C4-2B (cell line): Measurements from ENCODE around the gene LIFR.

Experiments used
- H3K27ac ChIP-seq: fragments of 450-650 bp; 2 replicates; pipeline ENCODE4 v1.5.1; 2017
- ZFX ChIP-seq: fragments of 450-650 bp; IDR thresholded peaks from 2 replicates; pipeline ENCODE4 v1.6.1; 2017
- TF ChIP-seq, protein P1 (sequence below): fragments of 450-650 bp; conservative IDR thresholded peaks from 2 replicates; pipeline ENCODE4 v1.5.1; 2017; ENCODE audit warnings: mild to moderate bottlenecking

LIFR gene

DNA sequence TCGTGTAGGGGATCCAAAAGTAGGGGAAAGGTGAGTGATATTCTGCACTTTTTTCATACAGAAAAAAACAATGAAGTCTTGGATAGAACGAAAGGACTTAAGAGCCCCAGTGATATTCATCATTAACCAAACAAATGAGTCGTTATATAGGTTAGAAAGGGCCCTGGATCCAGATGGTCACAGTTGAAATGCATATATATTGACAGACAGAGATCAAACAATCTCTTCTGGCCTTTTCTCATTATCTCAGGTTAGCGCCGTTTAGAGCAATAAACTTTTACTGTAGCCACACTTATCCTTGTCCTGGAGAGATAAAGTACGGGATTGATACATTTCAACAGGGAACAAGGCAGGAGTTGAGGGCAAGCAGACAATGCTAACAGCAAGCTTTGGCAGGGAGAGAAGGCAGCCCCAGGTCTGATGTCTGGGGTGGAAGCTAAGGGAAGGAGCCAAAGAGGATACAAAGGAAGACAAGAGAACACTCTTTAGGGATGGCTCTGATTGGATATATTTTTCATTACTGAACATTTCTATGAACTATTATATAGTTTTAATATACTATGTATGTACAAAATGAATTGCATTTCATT is 77.0 kb downstream of the LIFR start:
- H3K27ac ChIP-seq: no peak overlapping the region
- TF ChIP-seq, protein P1, sequence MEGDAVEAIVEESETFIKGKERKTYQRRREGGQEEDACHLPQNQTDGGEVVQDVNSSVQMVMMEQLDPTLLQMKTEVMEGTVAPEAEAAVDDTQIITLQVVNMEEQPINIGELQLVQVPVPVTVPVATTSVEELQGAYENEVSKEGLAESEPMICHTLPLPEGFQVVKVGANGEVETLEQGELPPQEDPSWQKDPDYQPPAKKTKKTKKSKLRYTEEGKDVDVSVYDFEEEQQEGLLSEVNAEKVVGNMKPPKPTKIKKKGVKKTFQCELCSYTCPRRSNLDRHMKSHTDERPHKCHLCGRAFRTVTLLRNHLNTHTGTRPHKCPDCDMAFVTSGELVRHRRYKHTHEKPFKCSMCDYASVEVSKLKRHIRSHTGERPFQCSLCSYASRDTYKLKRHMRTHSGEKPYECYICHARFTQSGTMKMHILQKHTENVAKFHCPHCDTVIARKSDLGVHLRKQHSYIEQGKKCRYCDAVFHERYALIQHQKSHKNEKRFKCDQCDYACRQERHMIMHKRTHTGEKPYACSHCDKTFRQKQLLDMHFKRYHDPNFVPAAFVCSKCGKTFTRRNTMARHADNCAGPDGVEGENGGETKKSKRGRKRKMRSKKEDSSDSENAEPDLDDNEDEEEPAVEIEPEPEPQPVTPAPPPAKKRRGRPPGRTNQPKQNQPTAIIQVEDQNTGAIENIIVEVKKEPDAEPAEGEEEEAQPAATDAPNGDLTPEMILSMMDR: no peak
- no peak for TF ChIP-seq ZFX

DNA sequence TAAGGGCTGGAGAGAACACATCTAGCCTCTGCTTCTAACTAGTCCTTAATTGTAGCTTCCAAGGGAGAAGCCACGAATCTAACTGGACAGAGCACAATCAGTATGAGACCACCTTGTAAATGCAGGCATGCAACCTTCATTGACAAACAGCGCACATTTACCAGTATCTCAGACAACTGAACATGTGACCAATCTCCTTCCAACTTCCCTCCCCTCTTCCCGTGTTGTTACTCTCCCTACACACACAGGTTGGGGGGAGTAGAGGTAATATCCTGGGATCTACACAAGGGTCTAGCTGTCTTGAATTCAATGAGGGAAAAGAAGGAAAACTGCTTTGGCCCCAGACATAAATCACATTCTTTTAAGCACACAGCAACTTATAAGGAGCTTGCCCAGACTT is 77.6 kb downstream of the LIFR start:
- TF ChIP-seq, protein P1: no peak
- TF ChIP-seq ZFX: no peak
- H3K27ac ChIP-seq: no peak overlapping the region

DNA sequence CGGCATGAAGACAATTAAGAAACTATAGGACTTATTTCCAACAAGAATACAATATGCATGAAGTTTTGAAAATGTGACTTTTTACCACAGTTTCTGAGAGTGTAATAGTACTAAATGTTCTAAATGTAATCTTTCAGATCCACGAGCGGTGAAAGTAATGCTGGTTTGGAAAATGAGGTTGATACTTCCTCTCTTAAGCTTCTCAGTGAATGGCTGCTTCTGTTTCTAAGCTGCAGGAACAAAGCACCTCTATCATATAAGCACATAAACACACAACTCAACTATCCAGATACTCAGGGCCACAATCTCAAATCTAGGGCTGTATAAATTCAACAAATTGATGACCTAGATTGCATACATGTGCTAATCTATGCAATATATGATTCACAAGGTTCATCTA is 78.3 kb downstream of the LIFR start:
- TF ChIP-seq ZFX: no peak
- TF ChIP-seq, protein P1: no peak
- H3K27ac ChIP-seq: no peak overlapping the region

DNA sequence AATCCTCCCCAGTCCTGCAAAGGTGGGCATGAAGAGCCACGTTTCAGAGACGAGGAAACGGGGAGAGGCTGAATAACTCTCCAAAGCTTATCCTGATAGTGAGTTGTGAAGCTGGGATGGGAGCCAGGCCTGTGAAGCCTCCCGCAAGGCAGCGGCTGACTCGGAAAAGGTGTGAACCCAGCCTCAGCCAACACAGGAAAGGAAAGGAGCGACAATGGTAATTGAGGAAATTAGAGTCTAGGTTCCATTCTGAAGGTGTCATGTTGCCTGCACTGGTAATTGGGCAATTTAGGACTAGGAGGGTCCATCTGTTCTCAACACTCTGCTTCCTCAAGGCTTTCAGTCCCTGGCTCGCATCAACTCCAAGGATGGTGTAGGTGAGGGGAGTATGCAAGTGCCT is 83.4 kb downstream of the LIFR start:
- TF ChIP-seq, protein P1: no peak
- TF ChIP-seq ZFX: no peak
- H3K27ac ChIP-seq: no peak overlapping the region

DNA sequence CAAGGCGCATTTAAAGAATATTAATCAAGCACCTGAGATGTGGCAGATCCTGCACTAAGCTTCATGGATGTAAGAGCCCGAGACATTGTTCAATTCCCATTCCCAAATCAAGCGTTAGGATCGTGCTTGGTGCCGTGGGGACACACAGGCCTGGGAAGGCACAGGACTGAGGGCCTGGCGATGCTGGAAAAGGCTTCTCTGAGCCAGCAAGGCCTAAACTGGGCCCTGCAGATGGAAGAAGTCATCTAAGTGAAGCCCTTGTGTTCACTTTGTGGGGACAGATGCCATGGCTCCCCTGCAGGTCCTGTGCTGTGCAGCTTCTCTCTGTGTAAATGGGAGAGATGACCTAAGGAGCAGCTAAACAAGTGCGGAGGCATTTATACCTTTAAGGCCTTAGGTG is 83.9 kb downstream of the LIFR start:
- H3K27ac ChIP-seq: no peak overlapping the region
- TF ChIP-seq, protein P1: no peak
- no peak for TF ChIP-seq ZFX

DNA sequence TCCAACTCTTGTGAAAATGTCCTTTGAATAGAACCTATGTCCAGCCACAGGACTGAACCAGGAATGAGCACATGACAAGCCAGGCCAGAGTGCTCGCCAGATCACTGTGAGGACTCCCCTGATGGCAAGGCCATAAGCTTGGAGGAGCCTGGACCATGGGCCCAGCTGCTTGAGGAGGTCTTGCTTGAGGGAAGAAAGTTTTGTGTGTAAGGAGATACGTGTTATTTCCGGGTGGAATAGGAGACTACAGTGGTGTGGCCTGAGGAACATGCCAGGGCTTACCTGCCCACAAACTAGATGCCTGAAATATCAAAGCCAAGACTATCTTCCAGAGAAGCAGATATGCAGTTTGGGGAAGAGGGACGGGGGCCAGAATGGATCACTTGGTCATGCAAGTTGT is 84.7 kb downstream of the LIFR start:
- TF ChIP-seq, protein P1: no peak
- TF ChIP-seq ZFX: no peak
- no peak overlapping the region for H3K27ac ChIP-seq

DNA sequence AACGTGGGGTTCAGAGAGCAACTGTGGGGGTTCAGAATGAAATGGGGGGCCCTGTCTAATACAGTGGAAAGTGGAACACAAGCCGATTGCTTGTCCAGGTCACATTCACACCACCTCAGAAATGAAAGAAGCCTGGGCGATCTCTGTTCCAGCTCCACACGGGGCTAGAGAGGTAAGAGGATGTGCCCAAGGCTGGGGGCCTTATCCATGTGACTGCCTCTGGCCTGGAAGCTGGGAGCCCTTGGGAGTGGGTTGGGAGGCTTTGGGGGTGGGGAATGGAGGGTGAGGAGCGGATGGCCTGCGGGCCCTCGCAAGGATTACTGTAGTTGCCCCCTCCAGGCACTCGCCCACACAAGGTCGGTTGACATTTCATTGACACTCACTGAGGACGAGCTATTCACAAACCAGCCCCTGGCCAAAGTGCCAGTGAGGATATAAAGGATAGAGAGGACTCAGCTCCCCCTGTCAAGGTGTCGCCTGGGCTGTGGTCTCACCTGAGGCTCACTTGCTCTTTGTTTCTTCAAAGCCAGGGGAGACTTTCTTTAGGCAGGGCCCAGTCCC is 86.7 kb downstream of the LIFR start:
- no peak overlapping the region for H3K27ac ChIP-seq
- no peak for TF ChIP-seq ZFX
